ENCODE results near the gene KRT9. TPM values are rescaled to one million over a fixed set of nuclear protein-coding genes. Genes with fewer than 3 reads are reported as not detected.

Gene KRT9
- total and polyA plus RNA-seq, 10 of the 15 experiments (the other 5 are each of a cell fraction or from before 2014, with no cell fraction given): not detected

DNA sequence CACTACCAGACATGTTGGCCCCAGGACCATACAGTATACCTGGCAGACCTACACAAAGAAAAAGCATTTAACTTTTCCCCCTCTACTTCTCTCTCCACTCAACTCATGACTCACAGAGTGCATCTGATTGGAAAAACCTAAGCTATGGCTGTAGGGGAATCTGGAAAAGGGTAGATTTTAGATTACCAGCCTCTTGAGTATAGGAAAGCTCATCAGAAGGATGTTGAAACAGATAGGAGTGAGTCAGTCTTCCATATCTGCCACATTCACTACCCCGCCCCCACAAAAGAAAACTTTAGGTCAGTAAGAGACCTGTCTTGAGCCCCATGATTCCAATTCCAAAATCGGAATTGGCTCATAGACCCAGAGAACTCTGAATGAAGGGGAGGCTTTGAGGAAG, 12.3 kb downstream of the KRT9 start:
- no TSS peak for BruUV-seq (replicated peaks)
- Histone ChIP-seq H3K36me3 (ENCODE audit: control insufficient read depth in 2 of 2, insufficient read depth in 2 of 2, low read length in 1 of 2) (no peaks in the 10 kb centered on the region), H3K9ac (ENCODE audit: control insufficient read depth, insufficient read depth, low read length) (no peak overlapping the region), H3K4me3 (no peak overlapping the region), H3K27me3 (replicated peaks in 1 of 2; ENCODE audit: control insufficient read depth in 2 of 2, insufficient read depth in 2 of 2, low read length in 1 of 2) (peaks cover 0 to 4% of the 10 kb centered on the region in 2 experiments; a peak in 2 of 4 replicates), H3K4me1 (ENCODE audit: control insufficient read depth, insufficient read depth, low read length) (no peaks in the 10 kb centered on the region), H2AFZ (ENCODE audit: control insufficient read depth, low read depth, low read length) (no peak overlapping the region), H3K79me2 (ENCODE audit: control insufficient read depth, insufficient read depth, low read length) (no peaks in the 10 kb centered on the region), H4K20me1 (ENCODE audit: control insufficient read depth, insufficient read depth) (no peaks in the 10 kb centered on the region), H3K9me3 (replicated peaks; ENCODE audit: control insufficient read depth, insufficient read depth, low read length) (no peaks in the 10 kb centered on the region), H3K4me2 (ENCODE audit: control insufficient read depth, insufficient read depth) (no peak overlapping the region), H3K27ac (ENCODE audit: control insufficient read depth, insufficient read depth) (no peak overlapping the region)
- DNase-seq (ENCODE audit: low read depth, low spot score): no peak
- WGBS (ENCODE audit: insufficient coverage, insufficient replicate concordance, low lambda C conversion rate, missing lambda C conversion rate): 0% methylated on average over 2 of the region's 2 CpGs
- FAIRE-seq: no peak
- TF ChIP-seq, protein P1, sequence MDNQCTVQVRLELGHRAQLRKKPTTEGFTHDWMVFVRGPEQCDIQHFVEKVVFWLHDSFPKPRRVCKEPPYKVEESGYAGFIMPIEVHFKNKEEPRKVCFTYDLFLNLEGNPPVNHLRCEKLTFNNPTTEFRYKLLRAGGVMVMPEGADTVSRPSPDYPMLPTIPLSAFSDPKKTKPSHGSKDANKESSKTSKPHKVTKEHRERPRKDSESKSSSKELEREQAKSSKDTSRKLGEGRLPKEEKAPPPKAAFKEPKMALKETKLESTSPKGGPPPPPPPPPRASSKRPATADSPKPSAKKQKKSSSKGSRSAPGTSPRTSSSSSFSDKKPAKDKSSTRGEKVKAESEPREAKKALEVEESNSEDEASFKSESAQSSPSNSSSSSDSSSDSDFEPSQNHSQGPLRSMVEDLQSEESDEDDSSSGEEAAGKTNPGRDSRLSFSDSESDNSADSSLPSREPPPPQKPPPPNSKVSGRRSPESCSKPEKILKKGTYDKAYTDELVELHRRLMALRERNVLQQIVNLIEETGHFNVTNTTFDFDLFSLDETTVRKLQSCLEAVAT (IDR thresholded peaks at IDR 0.05): no peak
- TF ChIP-seq ZNF24 (IDR thresholded peaks at IDR 0.05) (no peak), EGR1 (IDR thresholded peaks at IDR 0.05; ENCODE audit: borderline replicate concordance in 1 of 2, low read depth in 2 of 2, low read length in 2 of 2) (no peak), HDGF (IDR thresholded peaks at IDR 0.05) (no peak), IKZF1 (conservative IDR thresholded peaks at IDR 0.05) (no peak), TCF3 (IDR thresholded peaks at IDR 0.05; ENCODE audit: borderline replicate concordance, insufficient read depth, low read depth, low read length) (no peak), MEF2B (IDR thresholded peaks at IDR 0.05; ENCODE audit: partially characterized antibody, poor library complexity, severe bottlenecking) (no peak), ZZZ3 (IDR thresholded peaks at IDR 0.05; ENCODE audit: control insufficient read depth, insufficient read length, low read depth) (no peak), ZNF384 (IDR thresholded peaks at IDR 0.05; ENCODE audit: borderline replicate concordance, low read depth, low read length) (no peak), ESRRA (IDR thresholded peaks at IDR 0.05; ENCODE audit: low read length) (no peak)
- ChIA-PET SMC1A (ENCODE audit: uncharacterized antibody, unreplicated experiment) (interaction anchor here (0.6 to 0.9 kb wide), 2 partner anchors 106 to 163 kb away, joined by 3 read pairs; no protein-coding TSS in a partner anchor), RAD21 (ENCODE audit: unreplicated experiment) (interaction anchor here (1.6 kb wide), 1 partner anchor 11 kb away, joined by 3 read pairs; no protein-coding TSS in a partner anchor), POLR2A (no interaction called here), CTCF (interaction anchor here (1.3 to 4.4 kb wide), 3 partner anchors 10 to 89 kb away, joined by 3 to 34 read pairs (median 9); no protein-coding TSS in a partner anchor)
- intact Hi-C loops (cut with micrococcal nuclease; ENCODE audit: unreplicated experiment): no loop called here
- in situ Hi-C loops (cut with MboI): no loop called here
- no peak for ATAC-seq
